ENCODE measurements around the gene EFNA2.

- TF ChIP-seq, protein P1, sequence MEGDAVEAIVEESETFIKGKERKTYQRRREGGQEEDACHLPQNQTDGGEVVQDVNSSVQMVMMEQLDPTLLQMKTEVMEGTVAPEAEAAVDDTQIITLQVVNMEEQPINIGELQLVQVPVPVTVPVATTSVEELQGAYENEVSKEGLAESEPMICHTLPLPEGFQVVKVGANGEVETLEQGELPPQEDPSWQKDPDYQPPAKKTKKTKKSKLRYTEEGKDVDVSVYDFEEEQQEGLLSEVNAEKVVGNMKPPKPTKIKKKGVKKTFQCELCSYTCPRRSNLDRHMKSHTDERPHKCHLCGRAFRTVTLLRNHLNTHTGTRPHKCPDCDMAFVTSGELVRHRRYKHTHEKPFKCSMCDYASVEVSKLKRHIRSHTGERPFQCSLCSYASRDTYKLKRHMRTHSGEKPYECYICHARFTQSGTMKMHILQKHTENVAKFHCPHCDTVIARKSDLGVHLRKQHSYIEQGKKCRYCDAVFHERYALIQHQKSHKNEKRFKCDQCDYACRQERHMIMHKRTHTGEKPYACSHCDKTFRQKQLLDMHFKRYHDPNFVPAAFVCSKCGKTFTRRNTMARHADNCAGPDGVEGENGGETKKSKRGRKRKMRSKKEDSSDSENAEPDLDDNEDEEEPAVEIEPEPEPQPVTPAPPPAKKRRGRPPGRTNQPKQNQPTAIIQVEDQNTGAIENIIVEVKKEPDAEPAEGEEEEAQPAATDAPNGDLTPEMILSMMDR (optimal IDR thresholded peaks at IDR 0.05 in 1 of 3, IDR thresholded peaks at IDR 0.05 in 1 of 3, conservative IDR thresholded peaks at IDR 0.05 in 1 of 3; ENCODE audit: extremely low read depth in 1 of 3, insufficient read depth in 2 of 3, low read length in 3 of 3): no peak
- TF ChIP-seq EZH2 (IDR thresholded peaks at IDR 0.05; ENCODE audit: low read length): no peak
These were observed 6.7 kb upstream of the EFNA2 start for GRCh38 chr19:1278713-1279660.
